HepG2 (cell line): ENCODE results near the gene DOC2A. TPM values are rescaled to one million over a fixed set of nuclear protein-coding genes. Genes with fewer than 3 reads are reported as not detected.

Experiments
- EP300 ChIP-seq, 3 experiments: sonication (generic) in 1 of 3; formaldehyde crosslinking in 1 of 3; IDR thresholded peaks; 2 replicates each; pipeline versions ENCODE4 v1.5.1 to v1.6.1; 2011 to 2020; ENCODE audit warnings: low read depth in 2 of 3, low read length in 2 of 3, borderline replicate concordance in 1 of 3, improper control_type of control experiment in 1 of 3, mild to moderate bottlenecking in 1 of 3, missing genetic modification reagents in 1 of 3, moderate library complexity in 1 of 3
- ERF ChIP-seq: IDR thresholded peaks from 2 replicates; pipeline ENCODE4 v1.6.1; 2018; ENCODE audit warnings: missing biosample characterization, missing genetic modification reagents
- HOXA9 ChIP-seq: sonication (generic); formaldehyde crosslinking; IDR thresholded peaks from 2 replicates; pipeline ENCODE4 v1.8.1; 2022; ENCODE audit warnings: missing genetic modification reagents, mild to moderate bottlenecking, moderate library complexity, borderline replicate concordance
- MYC ChIP-seq: sonication (generic); formaldehyde crosslinking; IDR thresholded peaks from 2 replicates; pipeline ENCODE4 v1.9.0; 2021; ENCODE audit warnings: missing genetic modification reagents, borderline replicate concordance
- ZBTB7B ChIP-seq: sonication (generic); formaldehyde crosslinking; IDR thresholded peaks from 2 replicates; pipeline ENCODE4 v1.4.0; 2020; ENCODE audit warnings: missing genetic modification reagents
- ZNF12 ChIP-seq: sonication (generic); formaldehyde crosslinking; IDR thresholded peaks from 2 replicates; pipeline ENCODE4 v1.5.0; 2020; ENCODE audit warnings: missing genetic modification reagents
- ZNF253 ChIP-seq: sonication (generic); formaldehyde crosslinking; IDR thresholded peaks from 2 replicates; pipeline ENCODE4 v1.8.0; 2022; ENCODE audit warnings: mild to moderate bottlenecking, missing genetic modification reagents, borderline replicate concordance
- ZNF382 ChIP-seq: sonication (generic); formaldehyde crosslinking; IDR thresholded peaks from 2 replicates; pipeline ENCODE4 v1.5.0; 2020; ENCODE audit warnings: missing genetic modification reagents, mild to moderate bottlenecking, borderline replicate concordance
- ZNF564 ChIP-seq: sonication (generic); formaldehyde crosslinking; IDR thresholded peaks from 2 replicates; pipeline ENCODE4 v1.8.1; 2023; ENCODE audit warnings: mild to moderate bottlenecking, missing genetic modification reagents
- ZNF713 ChIP-seq: sonication (generic); formaldehyde crosslinking; IDR thresholded peaks from 2 replicates; pipeline ENCODE4 v1.4.0; 2020; ENCODE audit warnings: mild to moderate bottlenecking, missing genetic modification reagents
- ZZZ3 ChIP-seq: sonication (generic); formaldehyde crosslinking; IDR thresholded peaks from 2 replicates; pipeline ENCODE4 v1.4.0; 2020; ENCODE audit warnings: missing genetic modification reagents, mild to moderate bottlenecking, borderline replicate concordance
- polyA plus RNA-seq, 8 experiments: library from polyadenylated mRNA; depleted of rRNA in 3 of 8; stranded (reverse) in 7 of 8; unstranded in 1 of 8; fragments of >200 nt; fragmentation: Illumina TruSeq in 4 of 8; extraction: Trizol in 4 of 8; gene quantifications; 2 replicates each; pipeline versions ENCODE4 v1.2.1 to v1.2.3, GENCODE V29; 2011 to 2016; ENCODE audit warnings: low read depth in 4 of 8, missing spikeins in 1 of 8, mixed read lengths in 1 of 8; ENCODE audit not compliant: insufficient read depth in 1 of 8
- total RNA-seq, 5 experiments: library from RNA; depleted of rRNA; stranded (reverse); fragments of >200 nt; fragmentation: Illumina TruSeq; extraction: Trizol; gene quantifications; 2 replicates each; pipeline ENCODE4 v1.2.3, GENCODE V29; 2016; ENCODE audit warnings: low read depth in 1 of 5
- TF ChIP-seq, protein P1 (sequence below): sonication (generic); formaldehyde crosslinking; IDR thresholded peaks from 2 replicates; pipeline ENCODE4 v1.5.0; 2020; ENCODE audit warnings: mild to moderate bottlenecking, missing genetic modification reagents
- TF ChIP-seq, protein P2 (sequence below): sonication (generic); formaldehyde crosslinking; IDR thresholded peaks from 2 replicates; pipeline ENCODE4 v1.8.1; 2023; ENCODE audit warnings: mild to moderate bottlenecking, missing genetic modification reagents
- TF ChIP-seq, protein P3 (sequence below): sonication (generic); formaldehyde crosslinking; IDR thresholded peaks from 2 replicates; pipeline ENCODE4 v1.4.0; 2020; ENCODE audit warnings: mild to moderate bottlenecking, missing genetic modification reagents

The DOC2A gene
- total and polyA plus RNA-seq, 2 of the 13 experiments (the other 11 are each of a cell fraction or from before 2014, with no cell fraction given): 0.15 to 0.55 TPM

DNA sequence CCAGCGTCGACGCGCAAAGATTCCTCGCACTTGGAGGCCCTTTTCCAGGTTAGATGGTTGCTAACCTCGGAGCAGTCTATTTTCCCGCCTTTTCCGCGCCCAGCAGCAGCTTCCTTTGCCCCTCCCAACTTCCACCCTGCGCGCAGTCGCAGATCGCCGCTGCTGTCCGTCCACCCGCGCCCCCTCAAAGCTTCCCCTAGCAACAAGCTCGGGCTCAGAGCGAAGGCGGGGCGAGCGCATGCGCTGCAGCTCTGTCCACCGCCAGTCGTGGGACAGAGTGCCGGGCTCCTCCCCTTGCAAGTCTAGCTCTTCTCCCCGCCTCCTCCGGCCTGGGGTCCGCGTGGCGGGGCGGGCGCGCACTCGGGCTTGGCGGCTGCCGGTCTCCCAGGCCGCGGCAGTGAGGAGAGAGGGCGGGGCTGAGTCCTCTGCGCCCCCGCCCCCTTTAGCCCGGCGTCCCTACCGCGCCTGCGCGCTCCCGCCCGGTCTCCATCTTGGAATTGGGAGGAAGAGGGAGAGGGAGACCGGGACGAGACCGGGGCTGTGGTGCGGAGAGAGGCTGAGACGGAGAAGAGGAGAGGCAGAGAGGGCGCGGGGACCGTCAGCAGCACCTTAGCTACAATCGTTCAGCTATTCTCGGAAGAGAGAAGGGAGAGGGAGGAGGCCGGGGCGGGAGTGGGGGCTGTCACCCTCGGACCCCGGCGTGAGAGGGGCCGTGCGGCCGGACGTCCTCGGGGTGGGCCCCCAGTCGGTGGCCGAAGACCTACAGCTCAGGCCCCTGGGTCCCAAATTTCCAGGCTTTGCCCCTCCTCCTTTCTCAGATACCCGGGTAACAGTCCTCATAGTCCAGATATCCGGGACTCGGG lies 37.2 kb downstream of the DOC2A start, which contains the start of gene TAOK2 (continued):
- TF ChIP-seq, protein P1, sequence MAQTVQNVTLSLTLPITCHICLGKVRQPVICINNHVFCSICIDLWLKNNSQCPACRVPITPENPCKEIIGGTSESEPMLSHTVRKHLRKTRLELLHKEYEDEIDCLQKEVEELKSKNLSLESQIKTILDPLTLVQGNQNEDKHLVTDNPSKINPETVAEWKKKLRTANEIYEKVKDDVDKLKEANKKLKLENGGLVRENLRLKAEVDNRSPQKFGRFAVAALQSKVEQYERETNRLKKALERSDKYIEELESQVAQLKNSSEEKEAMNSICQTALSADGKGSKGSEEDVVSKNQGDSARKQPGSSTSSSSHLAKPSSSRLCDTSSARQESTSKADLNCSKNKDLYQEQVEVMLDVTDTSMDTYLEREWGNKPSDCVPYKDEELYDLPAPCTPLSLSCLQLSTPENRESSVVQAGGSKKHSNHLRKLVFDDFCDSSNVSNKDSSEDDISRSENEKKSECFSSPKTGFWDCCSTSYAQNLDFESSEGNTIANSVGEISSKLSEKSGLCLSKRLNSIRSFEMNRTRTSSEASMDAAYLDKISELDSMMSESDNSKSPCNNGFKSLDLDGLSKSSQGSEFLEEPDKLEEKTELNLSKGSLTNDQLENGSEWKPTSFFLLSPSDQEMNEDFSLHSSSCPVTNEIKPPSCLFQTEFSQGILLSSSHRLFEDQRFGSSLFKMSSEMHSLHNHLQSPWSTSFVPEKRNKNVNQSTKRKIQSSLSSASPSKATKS (CRISPR knock-in tag): no peak
- TF ChIP-seq, protein P2, sequence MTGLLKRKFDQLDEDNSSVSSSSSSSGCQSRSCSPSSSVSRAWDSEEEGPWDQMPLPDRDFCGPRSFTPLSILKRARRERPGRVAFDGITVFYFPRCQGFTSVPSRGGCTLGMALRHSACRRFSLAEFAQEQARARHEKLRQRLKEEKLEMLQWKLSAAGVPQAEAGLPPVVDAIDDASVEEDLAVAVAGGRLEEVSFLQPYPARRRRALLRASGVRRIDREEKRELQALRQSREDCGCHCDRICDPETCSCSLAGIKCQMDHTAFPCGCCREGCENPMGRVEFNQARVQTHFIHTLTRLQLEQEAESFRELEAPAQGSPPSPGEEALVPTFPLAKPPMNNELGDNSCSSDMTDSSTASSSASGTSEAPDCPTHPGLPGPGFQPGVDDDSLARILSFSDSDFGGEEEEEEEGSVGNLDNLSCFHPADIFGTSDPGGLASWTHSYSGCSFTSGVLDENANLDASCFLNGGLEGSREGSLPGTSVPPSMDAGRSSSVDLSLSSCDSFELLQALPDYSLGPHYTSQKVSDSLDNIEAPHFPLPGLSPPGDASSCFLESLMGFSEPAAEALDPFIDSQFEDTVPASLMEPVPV (CRISPR knock-in tag): 0 out of 2 replicates have a peak, but pooled peaks have one; percentile 87
- TF ChIP-seq HOXA9 (peak; percentile 88; the same call in 1 of the 2 replicates), MYC (CRISPR knock-in tag) (peak; percentile 99), ZNF382 (no peak), ZZZ3 (CRISPR knock-in tag) (peak; percentile 49; the same call in 1 of the 2 replicates), ERF (CRISPR knock-in tag) (peak; percentile 97), ZNF12 (CRISPR knock-in tag) (no peak; the same call in 1 of the 2 replicates), ZNF564 (CRISPR knock-in tag) (peak; percentile 68; the same call in 1 of the 2 replicates), EP300 (IDR thresholded peaks at IDR 0.05; ENCODE audit: low read depth in 2 of 2, low read length in 2 of 2) (peak in 1 of 2 experiments; percentile 65; a peak in 2 of 4 replicates), EP300 (CRISPR knock-in tag; IDR thresholded peaks at IDR 0.05; ENCODE audit: borderline replicate concordance) (no peak), ZNF253 (CRISPR knock-in tag) (peak; percentile 85), ZBTB7B (CRISPR knock-in tag) (no peak), ZNF713 (CRISPR knock-in tag) (no peak)
- TF ChIP-seq, protein P3, sequence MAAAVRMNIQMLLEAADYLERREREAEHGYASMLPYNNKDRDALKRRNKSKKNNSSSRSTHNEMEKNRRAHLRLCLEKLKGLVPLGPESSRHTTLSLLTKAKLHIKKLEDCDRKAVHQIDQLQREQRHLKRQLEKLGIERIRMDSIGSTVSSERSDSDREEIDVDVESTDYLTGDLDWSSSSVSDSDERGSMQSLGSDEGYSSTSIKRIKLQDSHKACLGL (CRISPR knock-in tag): peak; percentile 82
